ENCODE results near the gene EXD1. TPM values are rescaled to one million over a fixed set of nuclear protein-coding genes. Genes with fewer than 3 reads are reported as not detected.

Gene EXD1
- total and polyA plus RNA-seq, 9 donors, result not detected

GRCh38 chr15:41169086-41169485 is 61.5 kb downstream of the EXD1 start:
- Histone ChIP-seq H3K36me3 (no peaks in the 10 kb centered on the region), H3K27ac (no peak overlapping the region), H3K4me1 (ENCODE audit: insufficient read depth) (no peaks in the 10 kb centered on the region), H3K9me3 (no peaks in the 10 kb centered on the region), H3K4me3 (no peak overlapping the region), H3K27me3 (no peaks in the 10 kb centered on the region)
- no peak for DNase-seq
- no peak for TF ChIP-seq CTCF (IDR thresholded peaks at IDR 0.05)
- no peak for TF ChIP-seq POLR2A (IDR thresholded peaks at IDR 0.05)
- no peak for TF ChIP-seq EP300 (IDR thresholded peaks at IDR 0.05)
- intact Hi-C loops (cut with DNase I), result loop anchor here in 1 of 4 donors (10.0 kb wide), 1 partner anchor 286 kb away; no protein-coding TSS in a partner anchor

- no peak for DNase-seq
- 46 to 61% (median 58%) methylated on average over 1 of the region's 1 CpG for WGBS, 3 donors
- intact Hi-C loops (cut with DNase I), result loop anchor here in 1 of 4 donors (10.0 kb wide), 1 partner anchor 293 kb away; no protein-coding TSS in a partner anchor
These were observed 68.8 kb downstream of the EXD1 start for GRCh38 chr15:41161736-41162135.

GRCh38 chr15:41161336-41161735 is 69.2 kb downstream of the EXD1 start:
- H3K27me3 ChIP-seq, result no peaks in the 10 kb centered on the region
- no peak overlapping the region for H3K27ac ChIP-seq
- no peak overlapping the region for H3K4me3 ChIP-seq
- no peaks in the 10 kb centered on the region for H3K9me3 ChIP-seq
- 69 to 76% (median 71%) methylated on average over 6 of the region's 6 CpGs for WGBS, 3 donors
- no peak for DNase-seq
- intact Hi-C loops (cut with DNase I), result loop anchor here in 1 of 4 donors (10.0 kb wide), 1 partner anchor 293 kb away; no protein-coding TSS in a partner anchor
- TF ChIP-seq POLR2A (IDR thresholded peaks at IDR 0.05), result no peak
- no peak for TF ChIP-seq CTCF (IDR thresholded peaks at IDR 0.05)
- no peak for TF ChIP-seq EP300 (IDR thresholded peaks at IDR 0.05)
- H3K36me3 ChIP-seq, result no peaks in the 10 kb centered on the region
- H3K4me1 ChIP-seq (ENCODE audit: insufficient read depth), result no peaks in the 10 kb centered on the region

More at GRCh38 chr15:41161736-41162135, 68.8 kb downstream of the EXD1 start:
- Histone ChIP-seq H3K9me3 (no peaks in the 10 kb centered on the region), H3K4me3 (no peak overlapping the region), H3K27me3 (no peaks in the 10 kb centered on the region), H3K36me3 (no peaks in the 10 kb centered on the region), H3K4me1 (ENCODE audit: insufficient read depth) (no peaks in the 10 kb centered on the region), H3K27ac (no peak overlapping the region)
- no peak for TF ChIP-seq EP300 (IDR thresholded peaks at IDR 0.05)
- no peak for TF ChIP-seq POLR2A (IDR thresholded peaks at IDR 0.05)
- TF ChIP-seq CTCF (IDR thresholded peaks at IDR 0.05), result no peak

- no peak for TF ChIP-seq CTCF (IDR thresholded peaks at IDR 0.05)
- no peak for TF ChIP-seq POLR2A (IDR thresholded peaks at IDR 0.05)
- TF ChIP-seq EP300 (IDR thresholded peaks at IDR 0.05), result no peak
These were observed 69.8 kb downstream of the EXD1 start for GRCh38 chr15:41160639-41161315.

More at GRCh38 chr15:41160639-41161315, 69.8 kb downstream of the EXD1 start:
- intact Hi-C loops (cut with DNase I), result loop anchor here in 1 of 4 donors (10.0 kb wide), 1 partner anchor 294 kb away; no protein-coding TSS in a partner anchor
- no peaks in the 10 kb centered on the region for H3K4me1 ChIP-seq (ENCODE audit: insufficient read depth)
- no peaks in the 10 kb centered on the region for H3K36me3 ChIP-seq
- no peaks in the 10 kb centered on the region for H3K27me3 ChIP-seq
- 73 to 85% (median 79%) methylated on average over 15 of the region's 15 CpGs for WGBS, 3 donors
- no peak overlapping the region for H3K27ac ChIP-seq
- DNase-seq, result no peak
- H3K4me3 ChIP-seq, result no peak overlapping the region
- no peaks in the 10 kb centered on the region for H3K9me3 ChIP-seq
